HG03565 (cell line): ENCODE measurements around the gene PTPRM.
"Not testable (repeated sequence)": the region's sequence is repeated elsewhere in the genome, so short reads cannot be mapped to it uniquely, and the experiment has no call there.

ENCODE experiments used
- ATAC-seq: cut with Tn5 transposase; IDR thresholded peaks from one replicate; pipeline ENCODE4 v1.9.1; 2021; ENCODE audit warnings: mild to moderate bottlenecking, moderate library complexity; ENCODE audit not compliant: unreplicated experiment

The PTPRM gene

DNA sequence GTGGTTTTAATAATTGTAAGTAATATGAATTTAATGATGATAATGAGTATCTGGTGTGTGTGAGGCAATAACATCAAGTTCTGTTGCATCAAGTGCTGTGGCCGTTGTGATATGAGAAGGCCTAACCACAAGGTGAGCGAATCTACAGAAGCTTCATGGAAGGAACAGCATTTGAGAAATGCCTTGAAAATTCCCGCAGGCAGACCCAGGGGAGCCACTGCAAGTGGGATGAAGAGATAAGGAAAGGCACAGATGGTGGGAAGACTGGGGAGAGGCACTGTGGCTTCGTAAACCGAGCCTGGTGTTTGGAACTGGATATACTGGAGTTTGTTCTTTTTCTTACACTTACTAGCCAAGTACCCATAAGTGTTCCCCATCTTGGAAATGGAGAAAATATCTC is 357.5 kb downstream of the PTPRM start:
- no peak for ATAC-seq

DNA sequence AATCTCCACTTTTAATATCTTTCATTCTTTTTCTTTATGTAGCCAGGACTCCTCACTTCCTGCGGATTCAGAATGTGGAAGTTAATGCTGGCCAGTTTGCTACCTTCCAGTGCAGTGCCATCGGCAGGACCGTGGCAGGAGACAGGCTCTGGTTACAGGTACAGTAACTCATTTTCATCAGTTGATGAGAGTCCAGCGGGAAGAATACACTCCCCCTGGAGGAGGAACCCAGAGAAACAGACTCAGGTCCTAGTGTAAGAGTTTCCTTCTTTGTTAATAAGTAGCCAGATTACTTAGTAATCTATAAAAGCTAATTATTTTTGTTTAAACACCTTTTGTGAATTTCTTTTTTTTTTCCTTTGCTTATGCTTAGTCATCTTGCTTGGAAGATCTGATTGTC is 359.4 kb downstream of the PTPRM start:
- no peak for ATAC-seq

GRCh38 chr18:7927119-7927518 is 360.0 kb downstream of the PTPRM start:
- ATAC-seq = no peak

DNA sequence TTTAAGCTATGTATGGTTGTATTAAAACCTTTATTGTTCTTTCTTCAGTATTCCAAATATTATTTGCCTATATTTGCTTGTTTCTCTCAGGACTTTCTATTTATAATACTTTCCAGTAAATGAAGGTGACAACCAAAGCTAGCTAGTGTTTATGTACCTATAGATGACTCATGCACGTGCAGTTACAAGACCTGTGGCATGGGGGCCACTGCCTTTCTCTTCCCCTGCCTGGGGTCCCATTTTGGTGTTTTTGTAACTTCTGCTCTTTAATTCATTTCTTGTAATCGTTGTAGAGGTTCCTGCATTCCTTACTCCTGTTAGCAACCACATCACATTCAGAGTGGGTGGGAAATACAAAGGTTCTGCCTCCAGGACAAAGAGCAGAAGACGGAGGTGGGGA is 364.6 kb downstream of the PTPRM start:
- ATAC-seq = no peak

- no peak for ATAC-seq
These were observed 370.2 kb downstream of the PTPRM start for GRCh38 chr18:7937268-7937667.

- ATAC-seq = no peak
These were observed 372.4 kb downstream of the PTPRM start for GRCh38 chr18:7939521-7939920.

DNA sequence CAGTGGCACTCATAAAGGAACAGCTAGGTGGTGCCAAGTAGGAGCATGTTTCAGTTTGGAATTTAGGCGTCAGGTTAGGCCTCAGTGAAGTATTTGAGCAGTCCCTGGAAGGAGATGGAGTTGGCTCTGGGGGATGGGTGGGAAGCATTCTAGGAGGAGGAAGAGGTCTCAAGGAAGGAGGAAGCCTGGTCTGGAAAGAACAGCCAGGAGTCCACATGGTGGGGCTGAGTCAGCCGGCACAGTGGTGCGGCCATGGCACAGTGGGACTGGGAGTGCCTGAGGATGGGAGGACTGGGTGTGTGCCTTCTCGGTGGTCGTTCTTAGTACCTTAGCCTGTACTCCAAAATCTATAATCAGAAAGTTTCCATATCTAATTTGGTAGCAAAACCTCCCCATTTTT is 373.3 kb downstream of the PTPRM start:
- ATAC-seq = no peak

DNA sequence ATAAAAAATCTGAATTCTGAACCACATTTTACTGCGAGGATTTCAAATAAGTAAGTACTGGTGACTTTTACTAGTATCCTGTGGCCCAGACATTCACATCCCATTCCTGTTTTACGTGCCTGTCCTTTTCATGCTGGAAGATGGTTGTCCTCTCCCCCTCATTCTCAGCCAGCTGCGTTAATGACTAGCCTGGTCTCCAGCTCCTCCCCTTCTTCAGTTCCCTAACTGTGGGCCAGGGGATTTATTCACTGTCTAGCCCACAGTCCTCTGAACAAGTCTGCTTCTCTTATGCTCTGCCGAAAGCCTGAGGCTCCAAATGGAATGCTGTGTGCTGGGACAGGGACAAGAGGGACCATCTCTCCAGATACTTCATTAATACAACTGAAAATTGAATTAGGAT is 373.9 kb downstream of the PTPRM start:
- ATAC-seq = no peak

DNA sequence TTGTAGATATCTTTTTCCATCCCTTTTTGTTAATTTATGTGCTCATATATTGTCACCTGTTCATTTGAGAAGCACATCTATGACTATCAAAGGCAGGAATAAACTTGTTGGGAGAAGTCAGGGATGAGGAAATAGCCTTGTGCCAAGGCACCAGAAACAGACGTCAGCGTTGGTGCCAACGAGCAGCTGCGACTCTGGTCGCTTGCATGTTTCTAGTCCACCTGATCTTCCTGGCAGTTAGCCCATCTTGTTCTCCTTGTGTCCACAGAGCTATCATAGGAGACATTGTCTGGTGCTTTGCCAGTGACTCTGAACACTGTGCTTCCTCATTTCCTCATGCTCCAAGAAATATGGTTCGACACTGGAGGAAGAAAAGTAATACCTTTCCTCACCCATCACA is 374.4 kb downstream of the PTPRM start:
- no peak for ATAC-seq

DNA sequence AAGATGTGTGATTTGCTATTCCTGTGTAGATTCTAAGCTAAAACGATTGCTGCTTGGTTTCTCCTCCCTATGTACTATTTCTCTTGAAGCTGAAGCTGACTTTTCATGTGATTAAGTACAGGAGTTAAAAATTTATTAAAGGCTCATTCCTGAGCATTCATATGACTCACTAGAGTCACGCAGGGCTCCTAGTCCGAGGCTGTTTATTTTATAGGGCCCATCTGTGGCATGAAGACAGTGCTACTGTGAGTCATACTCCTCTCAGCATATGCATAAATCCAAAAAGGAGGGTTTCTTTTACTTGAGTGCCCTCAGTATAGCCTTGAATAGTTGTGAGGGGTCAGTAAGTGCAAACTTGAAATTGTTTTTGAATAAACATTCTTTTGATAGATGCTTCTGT is 378.8 kb downstream of the PTPRM start:
- ATAC-seq = no peak

GRCh38 chr18:7946734-7947377 is 379.7 kb downstream of the PTPRM start:
- ATAC-seq = no peak

DNA sequence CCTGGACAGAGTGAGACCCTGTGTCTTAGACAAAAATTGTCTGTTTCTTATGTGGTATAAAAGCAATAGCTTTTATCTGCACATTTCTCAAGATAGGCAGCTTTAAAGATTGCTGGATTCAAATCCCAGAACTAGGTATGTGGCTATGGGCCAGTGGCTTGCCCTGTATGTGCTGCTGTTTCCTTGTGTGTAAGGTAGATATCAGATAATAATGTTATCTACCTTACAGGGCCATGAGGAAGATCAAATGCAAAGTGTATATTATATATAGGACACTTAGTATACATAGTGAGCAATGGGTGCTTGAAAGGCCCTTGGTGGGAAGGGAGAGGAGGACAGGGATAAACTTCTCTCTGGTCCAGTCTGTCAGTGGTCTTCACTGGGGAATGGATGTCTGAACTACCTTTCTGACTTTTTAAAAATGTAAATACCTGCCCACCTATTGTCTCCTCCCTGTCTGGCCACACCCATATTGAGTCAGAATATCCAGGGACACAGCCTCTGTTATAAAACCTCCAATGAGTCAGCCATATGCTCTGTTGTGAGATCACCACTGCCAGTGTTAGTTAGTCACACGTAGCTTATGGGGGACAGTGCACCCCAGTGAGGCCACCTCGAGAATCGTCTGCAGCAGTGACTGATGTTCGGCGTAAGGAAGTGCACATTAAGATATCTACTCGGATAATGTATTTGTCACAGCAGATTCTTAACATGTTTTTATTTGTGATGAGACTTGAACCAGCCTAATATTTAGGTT is 383.4 kb downstream of the PTPRM start:
- no peak for ATAC-seq

- peak; percentile 88 for ATAC-seq
These were observed 386.2 kb downstream of the PTPRM start for GRCh38 chr18:7953095-7953958.

DNA sequence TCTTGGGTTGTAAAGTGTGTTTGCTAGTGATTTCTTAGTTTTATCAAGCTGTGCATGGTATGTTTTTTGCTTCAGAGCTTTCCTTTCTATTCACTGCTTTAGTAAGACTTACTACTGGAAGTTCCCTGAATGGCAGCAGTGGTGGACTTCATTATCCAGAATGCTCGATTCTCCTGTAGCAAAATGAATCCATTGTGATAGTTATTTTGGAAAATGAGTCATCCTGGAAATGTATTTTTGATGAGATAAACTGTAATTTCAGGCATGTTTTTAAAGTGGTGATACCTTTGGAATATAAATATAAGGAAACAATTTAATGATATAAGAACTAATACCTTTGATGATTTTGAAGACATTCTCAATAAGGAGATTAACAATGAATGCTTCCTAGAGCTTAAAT is 387.1 kb downstream of the PTPRM start:
- ATAC-seq = no peak

GRCh38 chr18:7955175-7955574 is 388.1 kb downstream of the PTPRM start:
- no peak for ATAC-seq

GRCh38 chr18:7957297-7957696 is 390.2 kb downstream of the PTPRM start:
- no peak for ATAC-seq

DNA sequence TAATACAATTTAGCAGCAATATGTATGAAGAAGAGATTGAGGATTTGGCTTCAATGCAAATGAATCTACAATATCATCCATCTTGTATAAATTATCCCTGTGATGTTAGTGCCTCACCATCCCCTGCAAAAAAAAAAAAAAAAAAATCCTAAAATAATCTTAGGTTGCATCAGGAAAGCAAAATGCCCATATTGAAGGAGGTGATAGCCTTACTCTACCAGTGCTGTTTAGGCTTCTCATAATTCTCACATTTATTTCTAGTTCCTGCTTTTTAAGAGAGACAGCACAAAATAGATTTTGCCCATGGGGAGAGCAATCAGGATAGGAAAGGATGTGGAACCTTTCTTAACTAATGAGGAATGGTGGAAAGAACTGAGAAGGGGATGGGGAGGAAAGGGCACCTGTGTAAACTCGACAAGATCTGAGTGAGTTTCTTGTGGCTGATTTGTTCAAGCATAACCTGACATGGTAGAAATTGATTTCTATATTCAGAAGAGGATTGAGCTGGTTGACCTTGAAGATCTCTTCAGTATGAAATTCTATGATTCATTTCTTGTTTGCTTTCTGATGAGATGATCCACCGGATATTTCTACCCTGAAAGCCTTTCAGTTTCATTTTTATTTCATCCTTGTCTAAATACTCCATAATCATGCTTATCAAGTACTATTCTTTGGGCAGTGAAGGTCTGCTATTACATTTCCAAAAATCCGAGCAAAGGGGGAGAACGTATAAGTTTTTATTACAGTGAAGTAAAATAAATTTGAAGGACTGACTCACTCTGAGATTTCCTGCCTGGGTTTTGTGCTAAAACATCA is 391.2 kb downstream of the PTPRM start:
- peak; percentile 49 for ATAC-seq

DNA sequence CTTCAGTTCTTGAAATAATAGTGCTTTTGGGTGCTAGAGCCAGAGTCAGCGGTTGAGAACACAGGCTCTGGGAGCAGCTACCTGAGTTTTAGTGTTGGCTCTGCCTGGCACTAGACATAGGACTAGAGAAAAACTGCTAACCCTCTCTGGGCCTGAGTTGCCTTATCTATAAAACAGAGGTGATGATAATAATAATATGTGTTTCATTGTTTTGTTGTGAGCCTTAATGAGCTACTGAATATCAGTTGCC is 391.7 kb downstream of the PTPRM start:
- ATAC-seq = no peak

DNA sequence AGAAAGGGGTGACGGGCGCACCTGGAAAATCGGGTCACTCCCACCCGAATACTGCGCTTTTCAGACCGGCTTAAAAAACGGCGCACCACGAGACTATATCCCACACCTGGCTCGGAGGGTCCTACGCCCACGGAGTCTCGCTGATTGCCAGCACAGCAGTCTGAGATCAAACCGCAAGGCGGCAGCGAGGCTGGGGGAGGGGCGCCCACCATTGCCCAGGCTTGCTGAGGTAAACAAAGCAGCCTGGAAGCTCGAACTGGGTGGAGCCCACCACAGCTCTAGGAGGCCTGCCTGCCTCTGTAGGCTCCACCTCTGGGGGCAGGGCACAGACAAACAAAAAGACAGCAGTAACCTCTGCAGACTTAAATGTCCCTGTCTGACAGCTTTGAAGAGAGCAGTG is 399.6 kb downstream of the PTPRM start:
- ATAC-seq = not testable (repeated sequence)

- ATAC-seq = no peak
These were observed 407.2 kb downstream of the PTPRM start for GRCh38 chr18:7974200-7974874.

DNA sequence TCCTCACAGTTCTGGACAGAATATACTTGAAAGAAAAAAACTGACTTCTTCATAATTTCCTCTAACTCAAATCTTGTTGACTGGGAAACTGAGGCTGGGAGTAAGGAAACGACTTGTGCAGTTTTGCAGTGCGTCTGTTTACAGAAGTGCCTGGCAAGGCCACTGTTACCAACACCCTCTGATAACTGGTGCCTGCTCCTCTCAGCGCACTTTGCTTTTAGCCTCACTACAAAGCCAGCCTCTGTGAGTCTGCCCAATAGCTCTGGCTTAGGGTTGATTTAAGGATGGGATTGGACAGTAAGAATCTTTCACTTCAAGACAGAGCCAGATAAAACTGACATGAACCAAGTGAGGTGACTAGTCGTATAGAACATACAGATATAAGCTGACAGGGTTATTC is 410.8 kb downstream of the PTPRM start:
- ATAC-seq = no peak
